ENCODE measurements around the gene CREB3L2. TPM values are rescaled to one million over a fixed set of nuclear protein-coding genes. Genes with fewer than 3 reads are reported as not detected.

The CREB3L2 gene
- total and polyA plus RNA-seq, 2 of the 13 experiments (the other 11 are each of a cell fraction or from before 2014, with no cell fraction given), result 22.1 to 41.1 TPM

DNA sequence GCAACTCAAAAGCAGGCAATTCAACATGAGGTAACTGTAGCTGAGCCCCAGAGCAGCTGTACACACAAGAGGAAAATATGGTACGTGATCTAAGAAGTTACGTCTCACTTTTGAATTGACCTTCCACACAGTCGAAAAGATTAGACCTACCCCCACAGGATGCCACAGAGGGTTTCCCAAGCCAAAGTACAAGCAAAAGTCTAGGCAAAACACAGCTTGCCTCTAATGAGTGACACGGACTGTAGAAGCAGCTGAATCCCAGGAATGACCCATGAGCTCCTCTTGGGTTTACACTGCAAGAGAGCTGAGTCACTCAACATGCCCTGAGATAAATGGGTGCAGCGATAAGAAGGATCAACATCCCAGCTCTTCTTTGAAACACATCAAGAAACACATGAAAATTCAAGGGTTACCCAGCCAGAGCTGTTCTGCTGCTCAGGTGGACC is 9.8 kb downstream of the CREB3L2 start (continued):
- TF ChIP-seq ZNF609 (CRISPR knock-in tag; IDR thresholded peaks at IDR 0.05; ENCODE audit: borderline replicate concordance) (peak; percentile 85; the same call in 1 of the 2 replicates), MAX (IDR thresholded peaks at IDR 0.05) (no peak; the same call in 1 of the 2 replicates), GATA4 (IDR thresholded peaks at IDR 0.05; ENCODE audit: borderline replicate concordance, low read depth) (peak; percentile 75; the same call in 1 of the 2 replicates), TCF12 (IDR thresholded peaks at IDR 0.05) (no peak), TCF12 (CRISPR knock-in tag; IDR thresholded peaks at IDR 0.05) (peak; percentile 38; the same call in 1 of the 2 replicates), SOX13 (IDR thresholded peaks at IDR 0.05) (no peak), SOX13 (CRISPR knock-in tag; conservative IDR thresholded peaks at IDR 0.05 in 1 of 2, IDR thresholded peaks at IDR 0.05 in 1 of 2) (peak in 1 of 2 experiments; percentile 76; a peak in 2 of 4 replicates), CBX1 (IDR thresholded peaks at IDR 0.05; ENCODE audit: low read depth) (peak; percentile 81), TMF1 (CRISPR knock-in tag; IDR thresholded peaks at IDR 0.05; ENCODE audit: low read depth) (0 out of 2 replicates have a peak, but pooled peaks have one; percentile 43), MLX (CRISPR knock-in tag; IDR thresholded peaks at IDR 0.05) (peak; percentile 87), ZFP62 (CRISPR knock-in tag; IDR thresholded peaks at IDR 0.05) (no peak), ZSCAN20 (CRISPR knock-in tag; IDR thresholded peaks at IDR 0.05; ENCODE audit: borderline replicate concordance) (peak; percentile 95), IRF2 (CRISPR knock-in tag; IDR thresholded peaks at IDR 0.05) (0 out of 2 replicates have a peak, but pooled peaks have one; percentile 63), NFIB (CRISPR knock-in tag; IDR thresholded peaks at IDR 0.05; ENCODE audit: borderline replicate concordance) (no peak), FOXA1 (IDR thresholded peaks at IDR 0.05) (no peak), FOXA1 (CRISPR knock-in tag; IDR thresholded peaks at IDR 0.05) (peak; percentile 78), CHCHD3 (CRISPR knock-in tag; IDR thresholded peaks at IDR 0.05) (no peak), MATR3 (CRISPR knock-in tag; IDR thresholded peaks at IDR 0.05) (no peak), ASH2L (IDR thresholded peaks at IDR 0.05; ENCODE audit: insufficient read length, low read depth, low read length) (peak; percentile 74), SRF (IDR thresholded peaks at IDR 0.05; ENCODE audit: low read depth, low read length) (no peak), CEBPG (CRISPR knock-in tag; IDR thresholded peaks at IDR 0.05) (peak; percentile 73)
- TF ChIP-seq, protein P1, sequence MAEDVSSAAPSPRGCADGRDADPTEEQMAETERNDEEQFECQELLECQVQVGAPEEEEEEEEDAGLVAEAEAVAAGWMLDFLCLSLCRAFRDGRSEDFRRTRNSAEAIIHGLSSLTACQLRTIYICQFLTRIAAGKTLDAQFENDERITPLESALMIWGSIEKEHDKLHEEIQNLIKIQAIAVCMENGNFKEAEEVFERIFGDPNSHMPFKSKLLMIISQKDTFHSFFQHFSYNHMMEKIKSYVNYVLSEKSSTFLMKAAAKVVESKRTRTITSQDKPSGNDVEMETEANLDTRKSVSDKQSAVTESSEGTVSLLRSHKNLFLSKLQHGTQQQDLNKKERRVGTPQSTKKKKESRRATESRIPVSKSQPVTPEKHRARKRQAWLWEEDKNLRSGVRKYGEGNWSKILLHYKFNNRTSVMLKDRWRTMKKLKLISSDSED (CRISPR knock-in tag; IDR thresholded peaks at IDR 0.05), result no peak
- TF ChIP-seq, protein P2, sequence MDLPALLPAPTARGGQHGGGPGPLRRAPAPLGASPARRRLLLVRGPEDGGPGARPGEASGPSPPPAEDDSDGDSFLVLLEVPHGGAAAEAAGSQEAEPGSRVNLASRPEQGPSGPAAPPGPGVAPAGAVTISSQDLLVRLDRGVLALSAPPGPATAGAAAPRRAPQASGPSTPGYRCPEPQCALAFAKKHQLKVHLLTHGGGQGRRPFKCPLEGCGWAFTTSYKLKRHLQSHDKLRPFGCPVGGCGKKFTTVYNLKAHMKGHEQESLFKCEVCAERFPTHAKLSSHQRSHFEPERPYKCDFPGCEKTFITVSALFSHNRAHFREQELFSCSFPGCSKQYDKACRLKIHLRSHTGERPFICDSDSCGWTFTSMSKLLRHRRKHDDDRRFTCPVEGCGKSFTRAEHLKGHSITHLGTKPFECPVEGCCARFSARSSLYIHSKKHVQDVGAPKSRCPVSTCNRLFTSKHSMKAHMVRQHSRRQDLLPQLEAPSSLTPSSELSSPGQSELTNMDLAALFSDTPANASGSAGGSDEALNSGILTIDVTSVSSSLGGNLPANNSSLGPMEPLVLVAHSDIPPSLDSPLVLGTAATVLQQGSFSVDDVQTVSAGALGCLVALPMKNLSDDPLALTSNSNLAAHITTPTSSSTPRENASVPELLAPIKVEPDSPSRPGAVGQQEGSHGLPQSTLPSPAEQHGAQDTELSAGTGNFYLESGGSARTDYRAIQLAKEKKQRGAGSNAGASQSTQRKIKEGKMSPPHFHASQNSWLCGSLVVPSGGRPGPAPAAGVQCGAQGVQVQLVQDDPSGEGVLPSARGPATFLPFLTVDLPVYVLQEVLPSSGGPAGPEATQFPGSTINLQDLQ (CRISPR knock-in tag; IDR thresholded peaks at IDR 0.05), result no peak
